ENCODE data around the gene JMJD1C. TPM values are rescaled to one million over a fixed set of nuclear protein-coding genes. Genes with fewer than 3 reads are reported as not detected.

JMJD1C gene
- total RNA-seq, 1 donor from 2014 or later: 84.2 TPM

DNA sequence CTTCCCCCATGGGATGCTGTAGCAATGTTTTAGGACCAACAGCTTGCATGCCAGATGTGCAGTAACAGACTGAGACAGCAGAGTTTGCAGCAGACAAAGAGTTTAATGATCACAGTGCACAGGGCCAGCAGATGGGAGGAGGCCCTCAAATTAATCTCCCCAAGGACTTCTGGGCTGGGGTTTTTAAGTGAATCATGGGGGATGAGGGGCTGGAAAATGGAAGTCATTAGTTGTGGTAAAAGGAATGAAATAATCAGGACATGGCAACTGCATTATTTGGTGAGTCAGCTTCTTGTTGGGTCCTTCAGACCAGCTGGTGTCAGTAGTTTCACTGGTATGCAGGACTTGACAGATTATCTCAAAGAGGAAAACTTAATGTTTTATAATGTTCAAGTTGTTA is 345.2 kb downstream of the JMJD1C start:
- peaks cover 7% of the 10 kb centered on the region for H3K4me1 ChIP-seq
- TF ChIP-seq, protein P1, sequence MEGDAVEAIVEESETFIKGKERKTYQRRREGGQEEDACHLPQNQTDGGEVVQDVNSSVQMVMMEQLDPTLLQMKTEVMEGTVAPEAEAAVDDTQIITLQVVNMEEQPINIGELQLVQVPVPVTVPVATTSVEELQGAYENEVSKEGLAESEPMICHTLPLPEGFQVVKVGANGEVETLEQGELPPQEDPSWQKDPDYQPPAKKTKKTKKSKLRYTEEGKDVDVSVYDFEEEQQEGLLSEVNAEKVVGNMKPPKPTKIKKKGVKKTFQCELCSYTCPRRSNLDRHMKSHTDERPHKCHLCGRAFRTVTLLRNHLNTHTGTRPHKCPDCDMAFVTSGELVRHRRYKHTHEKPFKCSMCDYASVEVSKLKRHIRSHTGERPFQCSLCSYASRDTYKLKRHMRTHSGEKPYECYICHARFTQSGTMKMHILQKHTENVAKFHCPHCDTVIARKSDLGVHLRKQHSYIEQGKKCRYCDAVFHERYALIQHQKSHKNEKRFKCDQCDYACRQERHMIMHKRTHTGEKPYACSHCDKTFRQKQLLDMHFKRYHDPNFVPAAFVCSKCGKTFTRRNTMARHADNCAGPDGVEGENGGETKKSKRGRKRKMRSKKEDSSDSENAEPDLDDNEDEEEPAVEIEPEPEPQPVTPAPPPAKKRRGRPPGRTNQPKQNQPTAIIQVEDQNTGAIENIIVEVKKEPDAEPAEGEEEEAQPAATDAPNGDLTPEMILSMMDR (IDR thresholded peaks at IDR 0.05): no peak
- no peaks in the 10 kb centered on the region for H3K36me3 ChIP-seq
- H3K27me3 ChIP-seq: no peaks in the 10 kb centered on the region
- H3K4me3 ChIP-seq: no peak overlapping the region
- DNase-seq (no peak), ATAC-seq (no peak)
- H3K9me3 ChIP-seq: no peaks in the 10 kb centered on the region
- H3K27ac ChIP-seq: no peak overlapping the region
- intact Hi-C loops (cut with DNase I): no loop called here

DNA sequence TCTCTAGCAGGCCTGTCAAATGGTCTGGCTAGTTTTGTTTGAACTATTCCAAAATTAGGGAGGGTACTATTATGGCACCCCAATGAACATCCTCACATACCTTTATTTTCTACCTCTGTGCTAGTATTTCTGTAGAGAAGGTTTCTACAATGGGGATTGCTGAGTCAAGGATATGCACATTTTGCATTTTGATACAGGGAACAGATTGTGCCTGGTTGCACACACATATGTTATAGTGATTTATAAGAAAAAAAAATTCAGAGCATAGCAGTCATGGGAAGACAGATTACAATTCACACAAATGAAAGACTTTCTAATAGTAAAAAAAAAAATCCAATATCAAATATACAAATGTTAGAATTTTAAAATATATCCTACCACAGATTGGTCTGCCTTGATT is 346.7 kb downstream of the JMJD1C start:
- H3K4me3 ChIP-seq: no peak overlapping the region
- TF ChIP-seq, protein P1 (IDR thresholded peaks at IDR 0.05): no peak
- no peaks in the 10 kb centered on the region for H3K36me3 ChIP-seq
- DNase-seq (no peak), ATAC-seq (no peak)
- peaks cover 22% of the 10 kb centered on the region for H3K4me1 ChIP-seq
- intact Hi-C loops (cut with DNase I): no loop called here
- no peak overlapping the region for H3K27ac ChIP-seq
- no peaks in the 10 kb centered on the region for H3K9me3 ChIP-seq
- H3K27me3 ChIP-seq: no peaks in the 10 kb centered on the region

Small RNA genes within 50 kb of the gene (microRNA-seq; reads per million reads assigned to microRNA genes)
- gene MIR1296 (ENCODE audit: borderline microRNAs expressed): 35.3 reads per million, percentile 52 among the genes with 10 or more reads in this experiment

Other genes starting within 250 kb of the JMJD1C start
- 57.1 TPM for gene REEP3, start 55.4 kb upstream of the JMJD1C start, total RNA-seq